Thyroid gland (tissue), 4 donors: ENCODE measurements around the gene DOCK6. TPM values are rescaled to one million over a fixed set of nuclear protein-coding genes. Genes with fewer than 3 reads are reported as not detected.

Experiments used
- DNase-seq, 2 donors: peaks; one replicate each; pipeline ENCODE4 v3.0.0-alpha.2; 2019
- H3K27ac ChIP-seq, 3 donors: fragments of 200-600 bp; sonication (generic); 1 replicate in 2 of 3; 2 replicates in 1 of 3; pipeline ENCODE4 v1.5.1; 2016 to 2019; ENCODE audit warnings: mild to moderate bottlenecking in 1 of 3, moderate library complexity in 1 of 3
- H3K27me3 ChIP-seq: fragments of 200-600 bp; sonication (generic); one replicate; pipeline ENCODE4 v1.5.1; 2019
- H3K36me3 ChIP-seq, 2 donors: fragments of 200-600 bp; sonication (generic); one replicate each; pipeline ENCODE4 v1.5.1; 2016 to 2019
- H3K4me1 ChIP-seq, 2 donors: fragments of 200-600 bp; sonication (generic); one replicate each; pipeline ENCODE4 v1.5.1; 2017 to 2019
- H3K4me3 ChIP-seq, 3 donors: fragments of 200-600 bp; sonication (generic); replicated peaks in 1 of 3; 1 replicate in 2 of 3; 2 replicates in 1 of 3; pipeline ENCODE4 v1.5.1; 2016; ENCODE audit warnings: mild to moderate bottlenecking in 1 of 3
- H3K9me3 ChIP-seq: fragments of 200-600 bp; sonication (generic); one replicate; pipeline ENCODE4 v1.5.1; 2017
- POLR2A ChIP-seq, 2 donors: fragments of 450-650 bp; IDR thresholded peaks; one replicate each; pipeline ENCODE4 v1.6.1; 2017; ENCODE audit warnings: antibody characterized with exemption in 2 of 2, mild to moderate bottlenecking in 2 of 2, moderate library complexity in 1 of 2
- WGBS, 2 donors: methylation state at CpG; one replicate each; pipeline ENCODE4 v1.1.5; 2017; 5-methylcytosine and 5-hydroxymethylcytosine counted together
- intact Hi-C: fragments of 100-400 bp; cut with DNase I; formaldehyde crosslinking; loops from one replicate; pipeline ENCODE4 v1.15.1; 2023
- total RNA-seq, 4 donors: library from RNA; depleted of rRNA; stranded (reverse); fragments of >200 nt; gene quantifications; one replicate each; pipeline ENCODE4 v1.2.3, GENCODE V29; 2016
- TF ChIP-seq, protein P1 (sequence below), 6 experiments: fragments of 200-600 bp in 3 of 6; fragments of 450-650 bp in 3 of 6; sonication (generic) in 3 of 6; IDR thresholded peaks; one replicate each; pipeline ENCODE4 v1.5.1; 2016 to 2019; ENCODE audit warnings: antibody characterized with exemption in 6 of 6, mild to moderate bottlenecking in 2 of 6, inconsistent platforms in 1 of 6, moderate library complexity in 1 of 6

Gene DOCK6
- total RNA-seq, 4 donors from 2014 or later = 41.4 to 156 (median 58.1) TPM

- intact Hi-C loops = no loop called here
- no peaks in the 10 kb centered on the region for H3K27me3 ChIP-seq
- peak within 1 kb of the TSS; percentile 85 to 96 (median 90) for H3K27ac ChIP-seq
- peaks cover 23 to 42% of the 10 kb centered on the region in 2 donors for H3K4me1 ChIP-seq
- H3K4me3 ChIP-seq = peak within 1 kb of the TSS; percentile 55 to 89 (median 83)
- peaks cover 13 to 21% of the 10 kb centered on the region in 2 donors for H3K36me3 ChIP-seq
- H3K9me3 ChIP-seq = no peaks in the 10 kb centered on the region
- TF ChIP-seq, protein P1, sequence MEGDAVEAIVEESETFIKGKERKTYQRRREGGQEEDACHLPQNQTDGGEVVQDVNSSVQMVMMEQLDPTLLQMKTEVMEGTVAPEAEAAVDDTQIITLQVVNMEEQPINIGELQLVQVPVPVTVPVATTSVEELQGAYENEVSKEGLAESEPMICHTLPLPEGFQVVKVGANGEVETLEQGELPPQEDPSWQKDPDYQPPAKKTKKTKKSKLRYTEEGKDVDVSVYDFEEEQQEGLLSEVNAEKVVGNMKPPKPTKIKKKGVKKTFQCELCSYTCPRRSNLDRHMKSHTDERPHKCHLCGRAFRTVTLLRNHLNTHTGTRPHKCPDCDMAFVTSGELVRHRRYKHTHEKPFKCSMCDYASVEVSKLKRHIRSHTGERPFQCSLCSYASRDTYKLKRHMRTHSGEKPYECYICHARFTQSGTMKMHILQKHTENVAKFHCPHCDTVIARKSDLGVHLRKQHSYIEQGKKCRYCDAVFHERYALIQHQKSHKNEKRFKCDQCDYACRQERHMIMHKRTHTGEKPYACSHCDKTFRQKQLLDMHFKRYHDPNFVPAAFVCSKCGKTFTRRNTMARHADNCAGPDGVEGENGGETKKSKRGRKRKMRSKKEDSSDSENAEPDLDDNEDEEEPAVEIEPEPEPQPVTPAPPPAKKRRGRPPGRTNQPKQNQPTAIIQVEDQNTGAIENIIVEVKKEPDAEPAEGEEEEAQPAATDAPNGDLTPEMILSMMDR (IDR thresholded peaks at IDR 0.05) = peak in 2 of 6 experiments; percentile 11 to 17
- peak; percentile 65 to 88 for TF ChIP-seq POLR2A (IDR thresholded peaks at IDR 0.05)
- 3 to 4% methylated on average over 13 to 28 of the region's 78 CpGs for WGBS, 2 donors
- DNase-seq = peak; percentile 96 to 98
Measured at GRCh38 chr19:11197291-11198174, 64.8 kb downstream of the DOCK6 start, which contains the start of gene KANK2. TSS of gene KANK2 (minus strand) at chr19:11197545. CDS start at chr19:11194511, 3,034 bp downstream.

DNA sequence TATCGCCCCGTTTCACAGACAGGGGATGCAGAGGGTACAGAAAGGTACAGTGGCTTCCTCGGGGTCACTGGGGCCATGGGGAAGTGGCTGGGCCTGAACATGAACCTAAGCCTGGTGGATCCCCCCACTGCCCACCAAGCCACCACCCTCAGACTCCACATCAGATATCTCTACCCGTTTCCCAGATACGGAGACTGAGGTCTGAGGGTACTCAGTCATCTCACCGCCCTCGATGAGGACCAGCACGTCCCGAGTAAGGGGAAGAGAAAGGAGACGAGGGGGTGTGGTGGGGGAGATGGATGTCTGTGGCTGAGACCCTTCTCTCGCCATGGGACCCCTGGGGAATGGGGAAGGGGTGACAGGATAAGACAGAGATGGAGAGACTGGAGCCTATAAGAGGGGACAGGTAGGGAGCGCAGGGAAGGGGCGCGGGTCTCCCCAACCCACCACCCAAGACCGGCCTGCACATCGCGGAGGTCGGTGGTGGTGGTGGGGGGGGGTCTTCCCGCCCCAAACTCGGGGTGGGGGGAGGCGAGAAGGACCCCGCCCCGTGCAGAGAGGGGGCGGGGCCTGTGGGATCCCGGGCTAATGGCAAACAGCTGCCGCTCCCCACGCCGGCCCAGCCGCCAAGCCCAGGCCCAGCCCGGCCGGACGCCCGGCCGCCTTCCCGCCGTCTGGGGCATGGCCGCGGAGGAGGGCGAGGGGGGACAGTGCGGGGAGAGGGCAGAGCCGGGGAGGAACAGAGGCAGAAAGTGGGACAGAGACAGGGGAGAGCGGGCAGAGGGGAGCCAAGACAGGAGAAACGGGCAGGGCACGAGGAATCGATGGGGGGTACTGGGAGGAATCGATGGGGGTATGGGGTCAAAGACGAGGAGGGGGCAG is 65.7 kb downstream of the DOCK6 start:
- peak; percentile 38 to 42 for DNase-seq
- Histone ChIP-seq H3K4me3 (peak overlapping the region; percentile 55 to 89 (median 83)), H3K27ac (peak overlapping the region; percentile 81 to 90 (median 85)), H3K4me1 (peaks cover 27 to 47% of the 10 kb centered on the region in 2 donors), H3K36me3 (peaks cover 14 to 18% of the 10 kb centered on the region in 2 donors), H3K9me3 (no peaks in the 10 kb centered on the region), H3K27me3 (no peaks in the 10 kb centered on the region)
- TF ChIP-seq, protein P1 (IDR thresholded peaks at IDR 0.05) = no peak
- no peak for TF ChIP-seq POLR2A (IDR thresholded peaks at IDR 0.05)
- intact Hi-C loops = no loop called here
- WGBS, 2 donors = 14 to 18% methylated on average over 41 to 45 of the region's 47 CpGs

DNA sequence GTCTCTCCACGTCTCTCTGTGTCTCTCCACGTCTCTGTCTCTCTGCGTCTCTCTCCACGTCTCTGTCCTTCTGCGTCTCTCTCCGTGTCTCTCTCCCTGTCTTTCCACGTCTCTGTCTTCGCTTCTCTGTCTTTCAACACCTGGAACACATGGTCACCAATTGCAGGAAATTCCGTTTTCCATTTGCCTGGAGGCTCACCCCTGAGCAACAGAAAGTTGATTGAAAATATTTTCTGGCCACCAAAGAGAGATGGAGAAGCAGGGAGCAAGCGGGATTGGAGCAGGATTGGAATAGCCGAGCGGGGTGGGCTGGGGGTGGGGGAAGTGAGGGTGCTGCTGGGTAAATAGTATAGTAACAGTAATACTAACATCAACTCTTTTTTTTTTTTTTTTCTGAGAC is 66.6 kb downstream of the DOCK6 start:
- Histone ChIP-seq H3K36me3 (peaks cover 14 to 18% of the 10 kb centered on the region in 2 donors), H3K4me3 (no peak overlapping the region), H3K4me1 (peaks cover 27 to 57% of the 10 kb centered on the region in 2 donors), H3K27ac (peak overlapping the region; percentile 60 to 90 (median 85)), H3K27me3 (no peaks in the 10 kb centered on the region), H3K9me3 (no peaks in the 10 kb centered on the region)
- intact Hi-C loops = no loop called here
- TF ChIP-seq, protein P1 (IDR thresholded peaks at IDR 0.05) = no peak
- no peak for TF ChIP-seq POLR2A (IDR thresholded peaks at IDR 0.05)
- 74 to 80% methylated on average over 12 of the region's 12 CpGs for WGBS, 2 donors
- no peak for DNase-seq

- TF ChIP-seq, protein P1 (IDR thresholded peaks at IDR 0.05) = no peak
- TF ChIP-seq POLR2A (IDR thresholded peaks at IDR 0.05) = no peak
- H3K36me3 ChIP-seq = peaks cover 14 to 18% of the 10 kb centered on the region in 2 donors
- DNase-seq = no peak
Measured at GRCh38 chr19:11194656-11195558, 67.4 kb downstream of the DOCK6 start.

More at GRCh38 chr19:11194656-11195558, 67.4 kb downstream of the DOCK6 start:
- no peaks in the 10 kb centered on the region for H3K9me3 ChIP-seq
- peak overlapping the region in 1 of 3 donors; percentile 2 for H3K4me3 ChIP-seq
- peaks cover 33 to 64% of the 10 kb centered on the region in 2 donors for H3K4me1 ChIP-seq
- intact Hi-C loops = no loop called here
- WGBS, 2 donors = 51 to 63% methylated on average over 15 of the region's 20 CpGs
- H3K27ac ChIP-seq = peak overlapping the region; percentile 60 to 90 (median 78)
- no peaks in the 10 kb centered on the region for H3K27me3 ChIP-seq
